GM19455 (cell line): ENCODE data around the gene CABLES1.

ENCODE experiments used
- ATAC-seq: cut with Tn5 transposase; IDR thresholded peaks from one replicate; pipeline ENCODE4 v1.9.1; 2021; ENCODE audit not compliant: unreplicated experiment

The CABLES1 gene

DNA sequence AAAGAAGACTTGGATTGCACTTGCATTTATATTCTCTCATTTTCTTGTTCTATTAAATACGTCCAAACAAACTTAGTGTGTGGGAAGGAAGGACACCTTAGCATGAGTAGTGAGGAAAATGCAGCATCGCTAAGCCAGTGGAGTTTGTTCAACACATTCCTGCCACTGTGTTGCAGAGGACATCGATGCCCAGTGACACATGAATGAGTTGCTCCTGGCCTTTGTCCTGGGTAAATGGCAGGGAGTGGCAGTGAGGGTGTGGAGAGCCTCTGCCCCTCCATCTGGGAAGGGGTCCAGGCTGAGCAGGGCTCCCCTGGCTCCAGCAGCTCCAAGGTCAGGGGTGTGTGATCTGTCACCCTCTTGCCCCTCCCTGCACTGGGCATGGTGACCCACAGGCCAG is 75.9 kb downstream of the CABLES1 start:
- ATAC-seq = no peak

GRCh38 chr18:23212161-23212560 is 76.9 kb downstream of the CABLES1 start:
- no peak for ATAC-seq

DNA sequence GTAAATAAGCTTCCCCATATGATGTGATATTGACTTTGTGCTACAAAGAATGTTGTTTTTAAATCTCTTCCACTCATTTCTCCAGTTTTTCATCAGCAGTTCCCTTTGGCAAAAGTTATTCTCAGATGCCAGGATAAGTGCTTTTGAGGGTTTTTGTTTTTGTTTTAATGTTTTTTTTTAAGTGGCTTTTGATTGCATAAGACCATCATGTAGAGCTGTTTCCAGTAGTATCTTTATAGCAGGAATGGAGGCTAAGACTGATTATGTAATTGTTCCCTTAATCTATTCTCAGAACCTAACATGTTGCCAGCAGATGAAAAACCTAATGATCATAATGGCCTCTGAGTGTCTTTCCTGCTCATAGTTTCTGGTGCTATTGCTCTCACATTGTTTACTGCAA is 77.9 kb downstream of the CABLES1 start:
- no peak for ATAC-seq

- ATAC-seq = no peak
Measured at GRCh38 chr18:23217781-23218180, 82.5 kb downstream of the CABLES1 start.

GRCh38 chr18:23220355-23220754 is 85.1 kb downstream of the CABLES1 start:
- no peak for ATAC-seq

DNA sequence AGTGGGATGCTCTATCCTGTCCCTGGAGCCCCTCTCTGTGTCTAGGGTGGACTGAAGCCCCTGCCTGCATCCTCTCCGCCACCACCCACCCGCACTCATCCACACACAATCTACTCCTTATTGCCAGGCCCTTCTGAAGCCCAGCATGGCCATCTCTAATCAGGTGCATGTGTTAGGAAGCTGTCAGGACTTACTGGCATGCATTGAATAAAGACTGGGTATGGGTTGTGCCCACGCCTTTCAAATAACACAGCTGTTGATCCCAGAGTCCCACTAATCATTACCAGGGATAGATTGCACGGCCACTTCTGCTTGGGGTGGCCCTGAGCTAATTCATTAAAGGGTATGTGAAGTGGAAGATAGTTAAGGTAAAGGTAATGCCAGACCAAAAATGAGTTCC is 88.4 kb downstream of the CABLES1 start:
- no peak for ATAC-seq

DNA sequence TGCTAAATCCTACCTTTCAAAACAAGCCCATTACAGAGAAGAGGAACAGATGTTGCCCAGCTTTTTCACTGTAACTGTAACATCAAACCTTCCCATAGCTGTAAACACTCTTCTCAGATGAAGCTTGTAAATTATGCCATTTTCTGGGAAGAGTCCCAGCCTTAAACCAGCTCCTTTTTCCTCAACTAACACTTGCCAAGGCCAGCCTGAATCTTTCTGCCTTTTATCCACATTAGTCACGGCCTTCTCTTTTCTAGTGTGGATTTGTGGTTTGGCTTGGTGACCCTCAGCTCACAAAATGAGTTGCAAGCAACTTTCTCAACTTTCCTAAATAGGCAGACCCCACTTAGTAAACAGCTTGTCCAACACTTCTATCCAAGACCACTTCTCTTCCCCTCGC is 90.2 kb downstream of the CABLES1 start:
- ATAC-seq = no peak

DNA sequence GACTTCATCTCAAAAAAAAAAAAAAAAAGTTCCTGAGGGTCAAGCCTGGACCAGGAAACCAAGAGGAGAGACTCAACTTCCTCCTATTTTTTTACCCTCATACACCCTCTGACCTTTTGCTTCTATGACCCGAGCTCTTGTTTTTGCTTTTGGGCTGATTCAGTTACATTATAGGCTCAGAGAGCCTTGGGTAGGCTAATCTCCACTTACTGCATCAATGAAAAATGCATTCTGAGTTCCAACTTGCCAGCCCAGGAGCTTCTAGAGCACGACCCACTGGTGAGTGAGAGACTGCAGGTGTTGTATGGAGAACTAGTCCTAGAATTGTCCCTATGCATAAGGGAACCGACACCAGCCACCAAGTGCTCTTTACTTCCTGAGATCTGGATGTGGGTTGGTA is 91.1 kb downstream of the CABLES1 start:
- ATAC-seq = no peak

DNA sequence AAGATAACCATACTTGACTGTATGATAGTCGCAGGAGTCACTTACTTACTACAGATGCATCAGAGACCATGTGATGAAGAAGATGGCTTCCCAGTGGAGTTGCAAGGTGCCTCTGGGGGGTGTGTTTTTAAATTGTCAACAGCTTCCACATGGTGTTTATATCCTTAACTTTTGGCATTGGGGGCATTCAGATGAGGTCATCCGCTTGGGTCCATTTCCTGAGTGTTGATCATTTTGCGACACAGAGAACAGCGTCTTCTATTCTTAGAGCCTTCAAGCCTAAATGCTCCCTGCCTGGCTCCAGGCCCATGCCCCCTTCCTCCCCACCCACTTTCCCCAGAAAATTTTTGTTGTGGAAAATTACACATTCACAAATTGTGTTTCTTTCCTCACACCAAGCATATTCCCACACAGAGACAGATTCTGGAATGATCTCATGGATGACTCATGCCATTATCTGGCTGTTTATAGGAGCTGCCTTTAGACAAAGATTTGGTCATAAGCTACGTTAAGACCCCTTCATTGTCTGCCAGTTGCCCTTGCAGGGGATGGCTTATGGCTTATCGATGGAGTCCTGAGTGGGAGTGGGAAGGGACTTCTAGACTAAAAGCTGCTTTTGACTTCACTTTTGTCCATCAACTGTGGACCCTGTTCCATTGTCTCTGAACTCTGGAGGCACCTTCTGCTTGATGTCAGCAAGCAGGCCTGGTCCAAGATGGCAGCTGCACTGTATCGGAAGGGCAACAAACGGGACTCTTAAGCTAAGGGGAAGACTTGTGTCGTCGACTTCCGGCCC is 91.8 kb downstream of the CABLES1 start:
- no peak for ATAC-seq

GRCh38 chr18:23227726-23228070 is 92.4 kb downstream of the CABLES1 start:
- ATAC-seq = no peak

GRCh38 chr18:23228102-23229061 is 93.1 kb downstream of the CABLES1 start:
- ATAC-seq = peak; percentile 39

DNA sequence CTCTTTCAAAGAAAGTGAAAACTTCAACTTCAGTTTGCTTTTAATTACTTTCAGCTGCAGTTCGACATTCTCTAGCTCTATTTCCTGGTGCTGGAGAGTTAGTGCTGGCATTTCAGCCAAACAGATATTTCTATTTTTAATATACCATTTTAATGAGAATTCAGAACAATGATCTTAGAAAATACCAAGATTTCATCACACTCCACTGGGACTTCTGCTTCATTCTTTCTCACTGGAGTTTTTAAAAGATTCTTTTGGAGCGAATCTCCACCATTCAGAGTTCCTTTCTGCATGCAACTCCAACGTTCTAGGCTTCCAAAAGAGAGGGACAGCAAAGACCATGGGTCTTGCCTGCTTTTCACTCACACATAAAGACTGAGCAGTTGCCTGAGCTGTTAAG is 94.2 kb downstream of the CABLES1 start:
- ATAC-seq = no peak

DNA sequence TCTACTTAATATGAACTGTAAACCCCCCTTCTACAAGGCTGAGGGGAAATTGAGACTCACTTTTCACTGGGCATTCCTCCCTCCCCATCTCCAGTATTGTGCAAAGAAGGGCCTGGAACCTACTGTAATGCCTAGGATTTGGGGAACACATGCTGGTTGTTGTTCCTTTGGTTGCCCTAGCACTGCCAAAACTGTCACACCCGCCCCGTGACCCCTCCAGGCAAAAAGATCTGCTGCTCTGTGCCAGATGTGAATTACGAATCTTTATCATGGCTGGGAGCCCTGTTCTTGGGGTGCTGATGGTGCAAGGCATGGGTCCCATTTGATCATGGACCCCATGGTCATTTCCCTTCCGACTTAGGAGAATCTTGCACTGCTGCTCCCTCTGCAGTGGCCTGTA is 95.4 kb downstream of the CABLES1 start:
- ATAC-seq = no peak

DNA sequence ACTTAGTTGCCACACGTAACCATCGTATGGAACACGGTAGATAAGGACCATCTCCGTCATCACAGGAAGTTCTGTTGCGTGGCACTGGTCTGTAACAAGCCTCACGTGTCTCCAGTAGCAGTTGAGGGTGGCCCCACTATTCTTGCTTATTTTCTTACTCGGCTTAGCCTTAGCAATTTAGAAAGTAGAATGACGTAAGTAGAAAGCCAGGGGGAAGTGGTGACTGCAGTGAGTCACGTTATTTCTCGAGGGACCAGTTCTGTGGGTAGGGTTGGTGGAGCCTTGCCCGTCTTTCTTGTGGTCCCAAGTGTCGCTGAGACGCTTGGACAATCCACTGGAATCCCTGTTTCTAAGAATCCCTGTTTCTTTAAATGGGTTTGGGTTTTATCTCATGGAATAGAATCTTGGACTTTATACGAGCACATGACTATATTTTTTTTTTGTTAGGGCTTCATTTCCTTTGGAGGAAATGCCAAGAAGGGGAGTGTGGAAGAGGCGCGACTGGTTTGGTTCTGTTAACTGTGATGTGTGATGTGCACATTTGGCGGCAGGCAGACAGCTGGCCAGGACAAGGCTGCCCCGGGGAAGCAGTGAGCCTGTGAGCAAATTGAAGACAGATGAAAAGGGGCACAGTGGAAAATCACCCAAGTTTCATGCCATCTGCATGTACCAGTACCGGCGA is 96.2 kb downstream of the CABLES1 start:
- ATAC-seq = peak; percentile 86

GRCh38 chr18:23232331-23232730 is 97.0 kb downstream of the CABLES1 start:
- ATAC-seq = no peak

DNA sequence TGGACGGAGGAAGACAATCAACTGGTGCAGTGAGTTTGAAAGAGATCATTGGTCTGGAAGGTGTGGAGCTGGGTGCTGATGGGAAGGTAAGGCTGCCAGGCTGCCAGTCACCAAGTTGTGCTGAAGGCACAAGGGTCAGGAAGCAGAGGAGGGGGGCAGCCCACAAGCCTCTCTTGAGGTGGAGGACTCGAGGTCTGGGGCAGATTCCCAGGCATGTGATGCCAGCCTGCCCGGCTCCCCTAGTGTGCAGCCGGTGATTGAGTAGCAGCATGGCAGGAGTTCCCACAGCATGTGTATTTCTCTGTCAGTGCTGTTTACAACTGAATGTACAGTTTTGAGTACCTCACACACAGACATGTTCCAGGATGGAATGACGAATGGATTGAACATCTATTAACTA is 99.3 kb downstream of the CABLES1 start:
- no peak for ATAC-seq

- ATAC-seq = no peak
Measured at GRCh38 chr18:23235336-23235735, 100.1 kb downstream of the CABLES1 start.

DNA sequence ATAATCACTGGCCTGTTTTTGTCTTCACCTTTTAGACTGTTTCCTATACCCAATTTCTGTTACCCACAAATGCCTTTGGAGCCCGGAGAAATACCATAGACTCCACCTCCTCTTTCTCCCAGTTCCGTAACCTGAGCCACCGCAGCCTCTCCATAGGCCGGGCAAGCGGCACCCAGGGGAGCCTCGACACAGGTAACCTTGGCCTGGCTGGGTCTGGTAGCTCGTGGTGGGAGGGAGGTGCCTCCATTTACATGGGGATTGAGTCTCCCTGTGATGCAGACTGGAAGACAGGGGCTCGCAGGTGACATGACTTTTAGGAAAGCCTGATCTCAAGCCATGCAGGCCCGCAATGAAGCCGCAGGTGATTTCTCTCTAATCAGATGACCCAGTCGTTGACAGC is 100.6 kb downstream of the CABLES1 start:
- no peak for ATAC-seq

DNA sequence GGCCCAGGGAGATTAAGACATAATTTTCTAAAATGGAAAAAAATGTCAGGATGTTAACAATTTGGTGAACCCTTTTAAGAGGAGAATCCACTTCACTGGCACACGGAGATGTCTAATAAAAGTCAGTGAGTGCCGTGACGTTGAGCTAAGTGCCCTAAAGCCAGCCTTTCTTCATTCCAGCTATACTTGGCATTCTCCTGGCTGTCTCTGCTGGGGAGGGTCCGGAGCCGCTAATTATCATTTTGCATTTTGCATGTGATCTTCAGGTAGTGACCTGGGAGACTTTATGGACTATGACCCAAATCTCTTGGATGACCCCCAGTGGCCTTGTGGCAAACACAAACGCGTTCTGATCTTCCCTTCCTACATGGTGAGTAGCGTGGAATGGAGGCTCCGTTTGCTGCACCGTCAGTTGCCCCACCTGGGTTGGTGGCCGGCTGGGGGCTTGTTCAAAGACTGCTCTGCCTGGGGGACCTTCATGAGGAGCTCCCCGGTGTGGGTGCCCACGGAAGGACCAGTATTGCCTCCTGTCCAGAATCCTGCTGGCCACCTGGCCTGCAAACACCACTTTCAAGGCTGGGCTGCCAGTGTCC is 101.7 kb downstream of the CABLES1 start:
- ATAC-seq = no peak

DNA sequence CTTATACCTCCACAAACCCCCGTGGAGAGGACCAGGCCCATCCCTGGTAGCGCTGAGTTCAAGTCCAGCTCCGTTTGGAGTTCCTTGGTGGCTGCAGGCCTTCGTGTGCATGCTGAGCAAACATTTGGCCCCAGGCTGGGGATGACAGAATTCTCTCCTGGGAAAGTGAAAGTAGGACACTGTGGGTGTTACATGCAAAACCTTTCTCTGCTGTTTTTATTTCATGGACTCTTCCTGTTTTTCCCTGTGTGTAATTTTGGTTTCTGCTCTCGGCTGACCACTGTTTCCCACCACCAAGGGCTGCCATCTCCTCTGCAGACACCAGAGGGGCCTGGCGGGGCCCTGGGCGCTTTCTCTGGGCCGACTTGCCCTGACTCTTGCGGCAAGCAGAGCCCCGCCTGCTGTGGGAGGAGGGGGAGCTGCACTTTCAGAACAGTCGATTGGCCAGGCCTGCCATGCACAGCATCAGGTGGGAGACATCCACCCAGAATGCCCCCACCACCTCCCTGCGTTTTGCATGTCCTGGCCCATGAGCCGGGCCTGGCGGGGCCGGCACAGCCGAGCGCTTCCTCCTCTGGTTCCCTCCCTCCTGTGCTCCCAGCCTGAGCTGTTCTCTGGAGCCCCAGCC is 102.4 kb downstream of the CABLES1 start:
- peak; percentile 60 for ATAC-seq

DNA sequence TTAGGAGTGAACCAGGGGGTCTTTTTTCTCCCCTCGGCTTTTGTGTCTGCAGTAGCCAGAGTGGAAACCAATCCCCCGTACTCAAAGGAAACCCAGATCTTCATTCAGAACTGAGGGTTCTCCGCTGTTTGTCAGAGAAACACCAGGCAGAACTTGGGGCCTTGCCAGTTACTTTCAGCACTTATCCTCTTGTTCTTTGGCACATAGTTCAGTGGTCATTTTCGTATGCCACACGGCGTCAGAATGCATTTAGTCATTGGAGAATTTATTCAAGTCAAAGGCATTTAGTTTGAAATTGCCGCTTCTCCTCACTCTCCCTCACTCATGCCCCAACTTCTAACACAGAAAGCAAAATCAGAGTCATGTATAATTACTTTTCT is 102.9 kb downstream of the CABLES1 start:
- no peak for ATAC-seq
